MM.1S (cell line): Measurements from ENCODE around the gene CYP2A13.

ENCODE experiments used
- CTCF ChIP-seq: fragments of 300-600 bp; sonication (generic); IDR thresholded peaks from 2 replicates; pipeline ENCODE4 v1.5.1; 2016; ENCODE audit warnings: antibody characterized with exemption, low read length, mixed read lengths
- EZH2 ChIP-seq: fragments of 300-600 bp; sonication (generic); optimal IDR thresholded peaks from 2 replicates; pipeline ENCODE3; 2017; ENCODE audit warnings: low read depth, mild to moderate bottlenecking, antibody characterized with exemption, low read length, mixed read lengths

- no peak for TF ChIP-seq CTCF
- no peak for TF ChIP-seq EZH2
Observed at GRCh38 chr19:41123716-41124294, 35.6 kb downstream of the CYP2A13 start.
